NCI-H510A treated with DMSO at 0.1 percent for 48 hours (cell line): Measurements from ENCODE around the gene C11orf97.
"Not testable (repeated sequence)": the region's sequence is repeated elsewhere in the genome, so short reads cannot be mapped to it uniquely, and the experiment has no call there.

Source experiments
- DNase-seq: peaks from one replicate; lab custom pipeline; 2025; lab: John Stamatoyannopoulos, UW

C11orf97 gene

DNA sequence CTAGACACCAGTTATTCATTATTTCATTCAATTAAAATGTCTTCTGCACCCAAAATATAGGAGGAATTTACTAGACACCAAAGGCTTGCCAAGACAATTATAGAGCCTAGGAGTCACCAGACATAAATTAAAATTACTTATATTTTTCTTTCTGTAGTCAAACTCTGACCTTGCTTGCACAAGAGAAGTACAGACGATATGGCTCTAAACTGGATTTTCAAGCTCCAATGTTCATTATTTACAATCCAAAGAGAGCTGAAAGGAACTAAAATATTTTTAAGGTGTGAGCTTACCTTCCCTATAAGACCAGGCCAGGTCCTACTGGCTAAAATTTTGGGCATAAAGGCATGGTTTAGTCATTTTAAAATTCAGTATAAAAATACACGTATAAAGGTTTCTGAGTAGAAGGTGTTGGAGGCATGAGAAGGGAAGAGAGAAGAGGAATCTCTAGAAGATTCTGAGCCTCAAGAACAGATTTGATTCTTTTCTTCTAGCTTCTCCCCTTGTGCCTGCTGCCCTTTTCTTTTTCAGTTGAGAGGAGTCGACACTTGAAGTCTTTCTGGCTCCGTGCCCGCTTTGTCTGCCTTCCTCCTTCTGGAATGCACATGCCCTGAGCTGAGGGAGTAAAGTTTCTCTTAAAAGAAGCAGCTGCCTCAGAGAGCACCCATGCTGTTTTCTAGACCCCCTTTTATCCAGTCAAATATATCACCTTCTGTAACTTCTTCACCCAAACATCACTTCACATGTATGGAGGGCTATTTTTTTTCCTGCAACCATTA is 13.5 kb downstream of the C11orf97 start:
- no peak for DNase-seq

DNA sequence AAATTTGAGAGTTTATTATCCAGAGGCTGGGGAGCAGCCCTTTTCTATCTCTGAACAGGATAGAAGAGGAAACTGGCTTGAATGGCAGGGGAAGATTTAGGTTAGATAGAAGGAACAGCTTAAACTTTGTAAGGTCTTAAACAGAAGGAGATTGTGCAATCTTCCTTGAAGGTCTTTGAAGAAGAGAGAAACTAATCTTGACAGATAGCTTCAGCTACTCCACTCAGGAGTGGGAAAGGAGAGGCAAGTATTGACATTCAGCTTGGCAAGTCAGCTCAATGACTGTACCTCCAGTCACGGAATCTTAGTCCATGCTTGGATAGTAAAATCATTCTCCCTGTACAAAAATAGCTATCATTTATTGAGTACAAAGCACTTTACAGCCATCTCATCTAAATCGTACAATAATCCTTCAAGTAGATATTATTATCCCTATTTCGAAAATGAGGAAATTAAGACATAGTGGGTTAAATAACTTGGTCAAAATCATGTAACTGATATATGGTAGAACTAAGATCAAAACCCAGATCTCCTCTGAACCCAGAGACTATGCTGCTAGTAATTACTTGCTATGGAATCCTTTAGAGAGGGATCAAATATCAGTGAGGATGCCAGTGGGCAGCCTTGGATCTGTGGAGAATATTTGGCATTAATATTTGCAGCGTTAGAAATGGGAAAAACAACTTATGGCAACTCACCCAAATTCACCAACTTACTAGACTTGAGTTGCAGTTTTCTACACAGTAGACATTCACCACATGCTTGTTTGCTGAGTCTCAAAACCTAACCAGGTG is 14.6 kb downstream of the C11orf97 start:
- no peak for DNase-seq

DNA sequence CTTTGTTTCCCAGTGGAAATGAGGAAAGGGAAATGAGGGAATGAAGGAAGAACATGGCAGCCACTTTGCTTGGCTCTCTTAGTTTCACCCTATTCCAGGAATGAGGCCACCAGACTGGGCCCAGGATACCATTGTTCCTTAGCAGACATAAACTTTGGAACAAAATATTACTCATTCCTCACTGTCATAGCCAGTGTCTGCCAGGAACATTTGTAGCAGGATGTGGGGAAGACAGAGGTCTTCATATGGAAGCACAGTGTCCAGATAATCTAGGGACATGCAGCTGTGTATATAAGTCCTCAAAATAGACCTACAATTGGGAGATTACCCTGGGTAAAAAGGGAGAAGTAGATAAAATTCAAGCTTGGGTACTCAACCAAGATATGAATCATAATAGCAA is 16.3 kb downstream of the C11orf97 start:
- DNase-seq, result no peak

DNA sequence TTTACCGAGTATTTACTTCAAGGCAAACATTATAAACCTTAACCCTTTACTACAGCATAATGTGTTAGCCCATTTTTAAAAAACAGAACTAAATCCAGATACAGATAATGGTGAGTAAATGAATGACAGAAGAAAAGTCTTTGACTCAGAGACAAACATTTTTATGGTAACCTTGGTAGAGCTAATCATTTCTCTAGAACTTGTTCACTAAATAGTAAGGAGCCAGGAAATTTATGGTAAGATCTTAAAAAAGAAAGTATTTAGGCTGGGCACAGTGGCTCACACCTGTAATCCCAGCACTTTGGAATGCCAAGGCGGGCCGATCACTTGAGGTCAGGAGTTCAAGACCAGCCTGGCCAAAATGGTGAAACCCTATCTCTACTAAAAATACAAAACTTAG is 19.9 kb downstream of the C11orf97 start:
- DNase-seq, result no peak

DNA sequence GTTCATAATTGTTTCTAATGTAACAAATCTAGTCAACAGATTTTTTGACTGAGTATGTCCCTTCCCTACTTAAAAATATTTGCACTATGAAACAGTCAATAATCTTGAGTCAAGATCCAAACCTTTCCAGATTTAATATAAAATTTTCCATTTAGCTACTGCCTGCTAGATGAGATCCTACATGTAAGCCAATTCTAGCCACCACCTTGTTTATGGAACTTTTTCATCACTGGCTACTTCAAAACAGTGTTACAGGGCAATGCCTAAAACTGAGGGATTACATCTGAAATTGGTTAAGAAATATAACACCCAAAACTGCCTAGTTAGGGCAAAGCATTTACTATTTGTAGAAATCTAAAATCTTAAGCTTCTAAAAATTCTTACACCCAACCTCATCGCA is 20.9 kb downstream of the C11orf97 start:
- no peak for DNase-seq

DNA sequence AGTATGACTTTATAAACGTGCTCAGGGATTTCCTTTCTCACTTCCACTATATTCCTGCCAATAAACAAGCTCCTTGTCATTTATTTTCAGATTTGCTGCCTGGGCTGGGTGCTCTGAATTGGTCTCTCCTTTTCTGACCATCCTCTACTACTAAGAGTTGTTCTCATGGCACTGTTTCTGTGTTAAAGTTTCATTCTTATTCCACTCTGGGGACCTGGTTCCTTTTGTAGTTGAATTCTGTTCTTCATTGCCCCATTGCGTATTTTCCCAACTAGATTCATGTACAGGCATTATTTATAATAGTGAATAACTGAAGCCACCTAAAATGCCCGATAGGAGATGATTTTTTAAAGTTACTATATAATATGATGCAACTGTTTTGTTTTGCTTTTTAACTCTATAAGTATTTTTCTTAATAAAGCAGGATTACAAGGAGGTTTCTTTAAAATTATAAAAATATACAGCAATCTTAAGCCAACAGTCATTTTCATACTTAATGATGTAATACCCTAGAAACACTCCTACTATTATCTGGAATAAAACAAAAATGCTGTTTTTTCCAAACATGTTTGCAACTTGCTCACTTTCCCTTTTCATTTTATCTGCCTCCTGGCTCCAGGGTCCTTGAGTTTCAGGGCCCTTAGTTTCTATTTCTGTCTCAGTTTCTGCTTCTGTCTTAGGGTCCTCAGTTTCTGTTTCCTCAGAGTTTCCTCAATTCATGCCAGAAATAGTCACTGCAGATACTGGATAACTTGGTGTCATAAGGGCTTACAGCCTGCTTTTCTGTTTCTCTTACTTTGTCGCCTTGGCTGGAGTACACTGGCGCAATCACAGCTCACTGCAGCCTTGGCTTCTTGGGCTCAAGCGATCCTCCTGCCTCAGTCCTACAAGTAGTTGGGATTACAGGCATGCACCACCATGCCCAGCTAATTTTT is 21.7 kb downstream of the C11orf97 start:
- no peak for DNase-seq

DNA sequence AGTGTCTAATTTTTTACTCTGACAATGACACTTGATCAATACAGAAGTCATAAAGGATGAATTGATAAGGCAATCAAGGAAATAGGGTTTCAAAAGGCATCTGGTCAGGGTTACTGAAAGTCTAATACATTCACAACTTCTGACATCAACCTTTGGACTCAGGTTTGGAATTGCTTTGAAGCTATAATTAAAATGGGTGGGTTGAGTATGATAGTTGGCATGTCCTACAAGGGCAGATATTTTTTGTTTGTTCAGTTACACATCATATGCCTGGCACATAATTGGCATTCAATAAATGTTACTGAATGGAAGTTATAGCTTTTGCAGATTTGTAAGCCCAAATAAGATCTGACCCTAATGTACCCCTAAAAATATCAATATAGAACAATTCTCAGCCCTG is 24.1 kb downstream of the C11orf97 start:
- DNase-seq, result no peak

DNA sequence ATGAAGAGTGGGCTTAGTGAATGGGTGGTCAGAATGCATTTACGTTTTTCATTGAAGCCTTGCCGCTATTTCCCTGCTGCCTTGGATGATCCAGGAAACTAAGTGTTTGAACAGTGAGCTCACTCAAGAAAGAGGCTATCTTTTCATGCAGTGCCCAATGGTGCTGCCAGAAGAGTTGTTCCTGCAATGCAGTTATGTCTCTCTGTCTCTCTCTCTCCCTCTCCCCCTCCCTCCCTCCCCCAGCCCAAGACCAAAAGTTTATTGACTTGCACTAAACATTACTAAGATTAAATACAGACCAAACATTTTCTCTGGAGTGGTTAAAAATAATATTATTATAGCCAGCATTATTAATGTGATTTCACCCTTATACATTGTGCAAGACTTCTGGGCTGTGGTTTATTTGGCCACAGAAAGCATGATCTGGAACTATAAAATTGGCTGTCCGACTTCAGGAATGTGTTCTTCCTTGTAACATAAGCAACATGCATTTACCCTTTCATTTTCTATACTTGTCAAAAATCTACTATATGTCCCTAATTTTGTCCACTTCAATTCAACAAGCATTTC is 24.9 kb downstream of the C11orf97 start:
- no peak for DNase-seq

DNA sequence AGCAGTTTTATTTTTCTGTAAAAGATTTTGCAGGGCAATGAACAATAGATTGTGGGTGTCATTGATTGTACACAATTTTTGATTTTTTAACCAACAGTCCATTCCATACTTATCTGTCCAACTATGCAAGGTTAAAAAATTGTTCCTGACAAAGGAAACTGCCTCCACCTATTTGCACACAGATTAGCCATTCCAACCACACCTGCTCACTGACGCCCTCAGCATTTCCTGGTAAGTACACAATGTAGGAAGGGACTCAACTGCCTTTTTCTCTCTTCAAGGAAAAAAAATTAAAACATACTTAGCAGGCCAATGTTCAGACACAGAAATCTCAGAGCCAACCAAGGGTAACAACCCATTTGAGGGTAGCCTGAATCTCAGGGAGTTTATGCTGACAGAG is 27.2 kb downstream of the C11orf97 start:
- no peak for DNase-seq

DNA sequence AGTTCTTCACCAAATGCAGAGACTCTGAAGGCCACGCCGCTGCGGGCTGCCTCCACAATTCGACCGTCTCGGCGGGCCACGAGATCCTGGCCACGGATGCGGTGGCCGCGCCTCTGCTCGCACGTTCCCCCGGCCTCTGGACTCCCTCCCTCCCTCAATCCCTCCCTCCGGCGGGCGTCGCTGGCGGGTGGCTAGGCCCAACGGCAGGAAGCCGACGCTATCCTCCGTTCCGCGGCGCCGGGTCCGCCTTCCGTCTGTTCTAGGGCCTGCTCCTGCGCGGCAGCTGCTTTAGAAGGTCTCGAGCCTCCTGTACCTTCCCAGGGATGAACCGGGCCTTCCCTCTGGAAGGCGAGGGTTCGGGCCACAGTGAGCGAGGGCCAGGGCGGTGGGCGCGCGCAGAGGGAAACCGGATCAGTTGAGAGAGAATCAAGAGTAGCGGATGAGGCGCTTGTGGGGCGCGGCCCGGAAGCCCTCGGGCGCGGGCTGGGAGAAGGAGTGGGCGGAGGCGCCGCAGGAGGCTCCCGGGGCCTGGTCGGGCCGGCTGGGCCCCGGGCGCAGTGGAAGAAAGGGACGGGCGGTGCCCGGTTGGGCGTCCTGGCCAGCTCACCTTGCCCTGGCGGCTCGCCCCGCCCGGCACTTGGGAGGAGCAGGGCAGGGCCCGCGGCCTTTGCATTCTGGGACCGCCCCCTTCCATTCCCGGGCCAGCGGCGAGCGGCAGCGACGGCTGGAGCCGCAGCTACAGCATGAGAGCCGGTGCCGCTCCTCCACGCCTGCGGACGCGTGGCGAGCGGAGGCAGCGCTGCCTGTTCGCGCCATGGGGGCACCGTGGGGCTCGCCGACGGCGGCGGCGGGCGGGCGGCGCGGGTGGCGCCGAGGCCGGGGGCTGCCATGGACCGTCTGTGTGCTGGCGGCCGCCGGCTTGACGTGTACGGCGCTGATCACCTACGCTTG is 31.7 kb downstream of the C11orf97 start, which contains the start of gene FUT4:
Gene FUT4, plus strand, starts transcription at position 227 of the 951 bp plus-strand sequence. Its CDS starts 213 bp downstream, at position 440.
- DNase-seq, result peak; percentile 90

DNA sequence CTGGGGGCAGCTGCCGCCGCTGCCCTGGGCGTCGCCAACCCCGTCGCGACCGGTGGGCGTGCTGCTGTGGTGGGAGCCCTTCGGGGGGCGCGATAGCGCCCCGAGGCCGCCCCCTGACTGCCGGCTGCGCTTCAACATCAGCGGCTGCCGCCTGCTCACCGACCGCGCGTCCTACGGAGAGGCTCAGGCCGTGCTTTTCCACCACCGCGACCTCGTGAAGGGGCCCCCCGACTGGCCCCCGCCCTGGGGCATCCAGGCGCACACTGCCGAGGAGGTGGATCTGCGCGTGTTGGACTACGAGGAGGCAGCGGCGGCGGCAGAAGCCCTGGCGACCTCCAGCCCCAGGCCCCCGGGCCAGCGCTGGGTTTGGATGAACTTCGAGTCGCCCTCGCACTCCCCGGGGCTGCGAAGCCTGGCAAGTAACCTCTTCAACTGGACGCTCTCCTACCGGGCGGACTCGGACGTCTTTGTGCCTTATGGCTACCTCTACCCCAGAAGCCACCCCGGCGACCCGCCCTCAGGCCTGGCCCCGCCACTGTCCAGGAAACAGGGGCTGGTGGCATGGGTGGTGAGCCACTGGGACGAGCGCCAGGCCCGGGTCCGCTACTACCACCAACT is 32.5 kb downstream of the C11orf97 start:
- no peak for DNase-seq

DNA sequence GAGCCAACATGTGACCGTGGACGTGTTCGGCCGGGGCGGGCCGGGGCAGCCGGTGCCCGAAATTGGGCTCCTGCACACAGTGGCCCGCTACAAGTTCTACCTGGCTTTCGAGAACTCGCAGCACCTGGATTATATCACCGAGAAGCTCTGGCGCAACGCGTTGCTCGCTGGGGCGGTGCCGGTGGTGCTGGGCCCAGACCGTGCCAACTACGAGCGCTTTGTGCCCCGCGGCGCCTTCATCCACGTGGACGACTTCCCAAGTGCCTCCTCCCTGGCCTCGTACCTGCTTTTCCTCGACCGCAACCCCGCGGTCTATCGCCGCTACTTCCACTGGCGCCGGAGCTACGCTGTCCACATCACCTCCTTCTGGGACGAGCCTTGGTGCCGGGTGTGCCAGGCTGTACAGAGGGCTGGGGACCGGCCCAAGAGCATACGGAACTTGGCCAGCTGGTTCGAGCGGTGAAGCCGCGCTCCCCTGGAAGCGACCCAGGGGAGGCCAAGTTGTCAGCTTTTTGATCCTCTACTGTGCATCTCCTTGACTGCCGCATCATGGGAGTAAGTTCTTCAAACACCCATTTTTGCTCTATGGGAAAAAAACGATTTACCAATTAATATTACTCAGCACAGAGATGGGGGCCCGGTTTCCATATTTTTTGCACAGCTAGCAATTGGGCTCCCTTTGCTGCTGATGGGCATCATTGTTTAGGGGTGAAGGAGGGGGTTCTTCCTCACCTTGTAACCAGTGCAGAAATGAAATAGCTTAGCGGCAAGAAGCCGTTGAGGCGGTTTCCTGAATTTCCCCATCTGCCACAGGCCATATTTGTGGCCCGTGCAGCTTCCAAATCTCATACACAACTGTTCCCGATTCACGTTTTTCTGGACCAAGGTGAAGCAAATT is 33.3 kb downstream of the C11orf97 start:
- DNase-seq, result peak; percentile 24

DNA sequence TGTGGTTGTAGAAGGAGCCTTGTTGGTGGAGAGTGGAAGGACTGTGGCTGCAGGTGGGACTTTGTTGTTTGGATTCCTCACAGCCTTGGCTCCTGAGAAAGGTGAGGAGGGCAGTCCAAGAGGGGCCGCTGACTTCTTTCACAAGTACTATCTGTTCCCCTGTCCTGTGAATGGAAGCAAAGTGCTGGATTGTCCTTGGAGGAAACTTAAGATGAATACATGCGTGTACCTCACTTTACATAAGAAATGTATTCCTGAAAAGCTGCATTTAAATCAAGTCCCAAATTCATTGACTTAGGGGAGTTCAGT is 33.9 kb downstream of the C11orf97 start:
- DNase-seq, result no peak

DNA sequence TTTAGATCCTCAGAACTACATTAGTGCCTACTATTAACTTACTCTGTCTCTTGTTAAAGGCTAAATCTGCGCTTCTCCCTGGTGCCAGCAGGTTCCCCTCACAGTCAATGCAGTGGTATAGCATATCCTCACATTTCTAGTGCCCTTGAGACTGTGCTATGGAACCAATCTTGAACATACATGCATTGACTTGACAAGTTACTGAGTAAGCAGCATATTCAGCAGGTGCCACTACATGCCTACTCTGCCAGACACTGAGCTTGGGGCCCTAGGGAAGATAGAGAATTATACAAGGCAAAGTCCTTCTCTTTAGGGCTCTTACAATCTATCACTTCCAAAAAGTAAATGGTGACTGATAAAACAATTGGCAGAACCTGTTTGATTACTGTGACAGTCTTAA is 34.6 kb downstream of the C11orf97 start:
- DNase-seq, result peak; percentile 34

DNA sequence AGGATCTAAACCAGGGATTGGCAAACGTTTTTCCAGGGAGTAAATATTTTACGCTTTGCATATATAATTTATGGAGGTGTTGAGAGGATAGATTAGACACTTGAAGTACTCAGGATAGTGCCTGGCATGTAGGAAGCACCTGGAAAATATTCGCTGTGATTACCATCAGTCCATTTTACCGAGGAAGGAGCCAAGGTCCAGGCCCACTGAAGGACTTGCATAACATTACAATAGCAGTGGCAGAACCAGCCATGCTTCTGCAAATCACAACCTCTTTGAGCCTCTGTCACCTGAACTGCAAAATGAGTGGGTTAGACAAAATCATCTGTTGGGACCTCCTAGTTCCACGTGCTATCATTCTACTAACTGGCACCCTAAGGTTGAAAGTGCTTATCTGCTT is 36.9 kb downstream of the C11orf97 start:
- DNase-seq, result peak; percentile 19

DNA sequence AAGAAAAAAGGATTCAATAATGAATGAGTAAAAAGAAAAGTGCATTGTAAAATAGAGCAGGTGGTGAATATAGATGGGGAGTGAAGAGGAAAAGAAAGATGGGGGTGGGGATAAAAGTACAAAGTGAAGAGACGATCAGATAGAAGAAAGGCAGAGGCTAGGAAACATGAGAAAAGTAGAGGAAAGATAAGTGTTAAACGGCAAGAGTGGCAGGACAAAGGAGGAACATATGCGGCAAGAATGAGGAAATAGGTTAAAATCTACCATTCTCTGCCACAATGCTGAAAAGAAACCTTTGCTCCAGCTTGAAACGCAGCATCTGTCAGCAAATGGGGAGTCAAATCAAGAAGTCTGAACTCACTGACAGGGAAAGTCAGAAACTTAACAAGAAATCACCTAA is 38.3 kb downstream of the C11orf97 start:
- no peak for DNase-seq

DNA sequence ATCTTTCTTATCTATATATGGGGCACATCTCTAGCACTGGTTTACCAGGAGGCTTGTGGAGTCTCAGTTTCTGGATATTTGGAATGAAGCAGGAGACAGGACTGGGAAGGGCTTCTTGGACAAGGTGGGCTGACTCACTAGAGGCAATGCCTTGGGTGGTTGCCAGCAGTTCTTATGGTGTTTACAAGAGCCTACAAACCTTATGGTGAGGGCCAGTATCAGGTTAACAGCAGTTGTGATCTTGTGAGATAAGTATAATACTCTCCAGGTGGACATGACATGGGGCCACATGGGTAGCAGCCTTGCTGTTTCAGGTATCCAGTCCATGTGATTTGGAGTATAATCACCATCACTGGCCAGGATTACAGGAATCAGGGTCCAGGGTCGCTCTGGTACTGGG is 41.7 kb downstream of the C11orf97 start:
- DNase-seq, result no peak

DNA sequence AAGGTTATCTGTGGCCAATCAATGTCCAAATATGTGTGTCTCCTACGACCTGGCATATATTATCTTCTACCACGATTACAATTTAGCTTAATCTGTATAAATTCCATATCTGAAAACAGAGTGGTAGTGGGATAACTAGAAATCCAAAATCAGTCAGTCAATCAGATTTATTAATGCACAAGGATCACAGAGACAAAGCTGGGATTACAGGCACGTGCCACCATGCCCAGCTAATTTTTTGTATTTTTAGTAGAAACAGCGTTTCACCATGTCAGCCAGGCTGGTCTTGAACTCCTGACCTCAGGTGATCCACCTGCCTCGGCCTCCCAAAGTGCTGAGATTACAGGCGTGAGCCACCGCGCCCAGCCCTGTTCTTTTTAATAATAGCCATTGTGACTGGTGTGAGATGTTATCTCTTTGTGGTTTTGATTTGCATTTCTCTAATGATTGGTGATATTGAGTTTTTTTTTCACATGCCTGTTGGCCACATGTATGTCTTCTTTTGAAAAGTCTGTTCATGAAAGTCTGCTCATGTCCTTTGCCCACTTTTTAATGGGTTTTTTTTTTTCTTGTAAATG is 43.6 kb downstream of the C11orf97 start:
- DNase-seq, result not testable (repeated sequence)

DNA sequence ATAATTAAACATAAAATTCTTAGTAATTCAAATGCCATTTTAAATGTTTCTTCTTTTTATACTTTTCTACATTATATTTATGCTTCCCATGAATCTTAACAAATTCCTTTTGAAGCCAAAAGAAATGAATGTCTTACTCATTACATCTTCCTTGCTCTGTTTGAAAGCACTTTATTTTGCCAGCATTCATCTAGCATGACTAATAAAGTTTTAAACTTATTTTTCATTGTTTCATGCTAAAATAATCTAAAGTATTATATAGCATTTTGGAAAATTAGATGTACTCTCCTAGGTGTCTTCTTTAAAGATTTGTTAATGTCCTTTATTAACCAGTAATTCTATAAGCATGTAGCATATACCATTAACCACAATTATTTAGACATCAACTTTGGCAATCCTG is 45.2 kb downstream of the C11orf97 start:
- DNase-seq, result no peak
